Type B pancreatic cell (in vitro differentiated cells): ENCODE results near the gene ANKH. TPM values are rescaled to one million over a fixed set of nuclear protein-coding genes. Genes with fewer than 3 reads are reported as not detected.

Source experiments
- DNase-seq: peaks from one replicate; pipeline ENCODE4 v3.0.0; 2021; ENCODE audit warnings: mixed read lengths; ENCODE audit not compliant: unreplicated experiment; ENCODE audit errors: extremely low spot score
- H3K27ac Mint-ChIP-seq: 2 replicates; pipeline ENCODE4 v1.8.0; 2021; ENCODE audit warnings: mild to moderate bottlenecking, mixed read lengths
- H3K27me3 Mint-ChIP-seq: 2 replicates; pipeline ENCODE4 v1.8.0; 2021; ENCODE audit warnings: mixed read lengths
- H3K36me3 Mint-ChIP-seq: 2 replicates; pipeline ENCODE4 v1.8.0; 2021; ENCODE audit warnings: mixed read lengths
- H3K4me1 Mint-ChIP-seq: one replicate; pipeline ENCODE4 v1.8.0; 2021; ENCODE audit warnings: mixed read lengths; ENCODE audit not compliant: unreplicated experiment
- H3K4me3 Mint-ChIP-seq: 2 replicates; pipeline ENCODE4 v1.8.0; 2021; ENCODE audit warnings: mild to moderate bottlenecking, mixed read lengths
- H3K9me3 Mint-ChIP-seq: 2 replicates; pipeline ENCODE4 v1.8.0; 2021; ENCODE audit warnings: mixed read lengths
- CTCF ChIP-seq: fragments of 200-600 bp; sonication (generic); conservative IDR thresholded peaks from 2 replicates; pipeline ENCODE4 v1.5.0; 2021; ENCODE audit warnings: antibody characterized with exemption, mild to moderate bottlenecking
- total RNA-seq: library from RNA; stranded (reverse); gene quantifications from 2 replicates; pipeline ENCODE4 v1.2.1, GENCODE V29; 2021; ENCODE audit warnings: low replicate concordance

Gene ANKH
- total RNA-seq, 1 donor from 2014 or later, result 41.1 TPM

- TF ChIP-seq CTCF, result no peak
- no peak overlapping the region for H3K27ac Mint-ChIP-seq
- no peak overlapping the region for H3K4me3 Mint-ChIP-seq
- peaks cover 49% of the 10 kb centered on the region for H3K36me3 Mint-ChIP-seq
- no peaks in the 10 kb centered on the region for H3K4me1 Mint-ChIP-seq
- DNase-seq, result no peak
- no peaks in the 10 kb centered on the region for H3K9me3 Mint-ChIP-seq
- H3K27me3 Mint-ChIP-seq, result no peaks in the 10 kb centered on the region
Measured at GRCh38 chr5:14700478-14701436, 170.8 kb downstream of the ANKH start.

- H3K27ac Mint-ChIP-seq, result no peak overlapping the region
- no peak for TF ChIP-seq CTCF
- H3K27me3 Mint-ChIP-seq, result no peaks in the 10 kb centered on the region
- peaks cover 47% of the 10 kb centered on the region for H3K36me3 Mint-ChIP-seq
- H3K4me1 Mint-ChIP-seq, result no peaks in the 10 kb centered on the region
- H3K4me3 Mint-ChIP-seq, result no peak overlapping the region
- H3K9me3 Mint-ChIP-seq, result no peaks in the 10 kb centered on the region
- DNase-seq, result no peak
Measured at GRCh38 chr5:14699807-14700400, 171.7 kb downstream of the ANKH start.

- Mint-ChIP-seq H3K27ac (no peak overlapping the region), H3K4me1 (no peaks in the 10 kb centered on the region), H3K27me3 (no peaks in the 10 kb centered on the region), H3K36me3 (peaks cover 41% of the 10 kb centered on the region), H3K9me3 (no peaks in the 10 kb centered on the region), H3K4me3 (no peak overlapping the region)
- TF ChIP-seq CTCF, result no peak
- no peak for DNase-seq
Measured at GRCh38 chr5:14699159-14699558, 172.4 kb downstream of the ANKH start.

DNA sequence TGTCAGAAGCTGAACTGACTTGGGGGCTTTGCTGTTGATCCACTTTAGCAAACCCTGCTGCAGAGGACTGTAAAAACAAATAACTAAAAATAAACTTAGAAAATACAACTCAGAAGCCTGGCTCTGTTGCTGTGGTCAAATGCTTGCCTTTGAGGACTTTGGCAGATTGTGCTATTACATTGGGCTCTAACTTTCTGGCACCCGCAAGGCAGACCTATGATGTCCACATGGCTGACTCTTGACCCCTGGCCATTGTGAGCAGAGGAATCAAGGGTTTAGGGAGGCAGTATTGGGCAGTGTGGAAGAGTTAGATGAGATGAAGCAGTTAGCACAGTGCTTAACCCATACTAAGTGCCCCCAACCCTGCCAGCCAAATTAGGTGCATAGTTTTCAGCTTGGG is 173.1 kb downstream of the ANKH start:
- no peak for TF ChIP-seq CTCF
- no peaks in the 10 kb centered on the region for H3K27me3 Mint-ChIP-seq
- H3K9me3 Mint-ChIP-seq, result no peaks in the 10 kb centered on the region
- H3K4me3 Mint-ChIP-seq, result no peak overlapping the region
- H3K27ac Mint-ChIP-seq, result no peak overlapping the region
- H3K4me1 Mint-ChIP-seq, result no peaks in the 10 kb centered on the region
- DNase-seq, result no peak
- peaks cover 43% of the 10 kb centered on the region for H3K36me3 Mint-ChIP-seq

DNA sequence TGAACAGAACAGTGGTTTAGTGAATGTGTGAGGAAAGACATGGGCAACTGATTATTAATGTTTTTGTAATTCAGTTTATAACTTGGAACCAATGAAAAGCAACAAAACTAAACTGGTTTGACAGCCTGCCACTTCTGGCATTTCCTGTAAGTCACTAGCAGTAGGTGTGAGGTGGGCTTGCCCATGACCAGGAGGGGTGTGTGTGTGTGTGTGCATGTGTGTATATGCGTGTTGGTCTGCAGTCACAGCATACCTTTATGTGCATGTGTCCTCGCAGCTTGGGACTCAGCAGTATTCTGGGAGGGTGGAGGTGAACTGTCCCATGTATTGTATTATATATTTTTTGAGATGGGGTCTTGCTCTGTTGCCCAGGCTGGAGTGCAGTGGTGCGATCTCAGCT is 174.7 kb downstream of the ANKH start:
- H3K4me3 Mint-ChIP-seq, result no peak overlapping the region
- no peaks in the 10 kb centered on the region for H3K9me3 Mint-ChIP-seq
- H3K4me1 Mint-ChIP-seq, result no peaks in the 10 kb centered on the region
- no peak for DNase-seq
- H3K27me3 Mint-ChIP-seq, result no peaks in the 10 kb centered on the region
- no peak overlapping the region for H3K27ac Mint-ChIP-seq
- TF ChIP-seq CTCF, result no peak
- peaks cover 45% of the 10 kb centered on the region for H3K36me3 Mint-ChIP-seq
